Measurements from ENCODE around the gene ADNP2.

ADNP2 gene

GRCh38 chr18:80132180-80132812, 23.2 kb downstream of the ADNP2 start:
- peaks cover 31% of the 10 kb centered on the region for H3K79me2 ChIP-seq (ENCODE audit: control insufficient read depth, insufficient read depth, low read length)
- WGBS (ENCODE audit: extremely low coverage, insufficient coverage, low lambda C conversion rate), result no CpG with 5 or more reads among the region's 3 CpGs
- H3K4me1 ChIP-seq (ENCODE audit: control insufficient read depth, low read depth, low read length), result peaks cover 6% of the 10 kb centered on the region
- H2BK5ac ChIP-seq (ENCODE audit: low read length), result no peak overlapping the region
- H3K27me3 ChIP-seq (ENCODE audit: insufficient read depth, low read length, poor library complexity), result no peaks in the 10 kb centered on the region
- H3K79me1 ChIP-seq (ENCODE audit: low read length), result peaks cover 19% of the 10 kb centered on the region
- no peak overlapping the region for H4K5ac ChIP-seq (ENCODE audit: low read length)
- no peak overlapping the region for H2BK15ac ChIP-seq (replicated peaks; ENCODE audit: low read depth)
- no peak overlapping the region for H3K23ac ChIP-seq (ENCODE audit: low read length)
- H4K8ac ChIP-seq (ENCODE audit: low read depth, low read length), result no peak overlapping the region
- H3K4me2 ChIP-seq (ENCODE audit: low read length), result no peak overlapping the region
- no peak overlapping the region for H3K18ac ChIP-seq (ENCODE audit: low read length)
- no peak for DNase-seq
- no peak overlapping the region for H2AK5ac ChIP-seq (ENCODE audit: low read length)
- H3K56ac ChIP-seq (ENCODE audit: low read length), result no peak overlapping the region
- H3K4me3 ChIP-seq (ENCODE audit: low read length), result no peak overlapping the region
- H2BK120ac ChIP-seq (ENCODE audit: low read depth, low read length), result no peak overlapping the region
- H3K4ac ChIP-seq (ENCODE audit: low read depth, low read length), result no peak overlapping the region
- no peak overlapping the region for H3K9ac ChIP-seq (ENCODE audit: low read length)
- H3K27ac ChIP-seq (ENCODE audit: low read depth, low read length), result no peak overlapping the region
- H3K36me3 ChIP-seq (ENCODE audit: control insufficient read depth, insufficient read depth, low read length), result peaks cover 4% of the 10 kb centered on the region

DNA sequence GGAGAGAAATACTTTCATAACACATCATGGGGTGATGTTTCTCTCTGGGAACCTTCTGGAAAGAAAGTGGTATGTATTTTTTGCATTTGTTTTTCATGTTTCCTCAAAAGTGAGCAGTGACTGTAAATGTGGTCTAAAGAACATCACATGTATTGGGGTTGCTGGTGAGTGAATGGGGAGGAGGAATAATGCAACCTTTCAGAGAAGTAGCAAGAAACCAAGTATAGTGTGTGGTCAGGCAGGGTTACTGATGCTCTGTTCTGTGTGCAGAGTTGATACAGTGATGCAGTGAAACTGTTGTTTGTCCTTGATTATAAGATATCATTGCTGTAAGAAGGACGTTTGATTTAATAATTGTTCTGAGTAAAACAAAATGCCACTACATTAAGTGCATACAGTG, 24.1 kb downstream of the ADNP2 start:
- H3K9ac ChIP-seq (ENCODE audit: low read length), result no peak overlapping the region
- H2BK120ac ChIP-seq (ENCODE audit: low read depth, low read length), result no peak overlapping the region
- no peak overlapping the region for H3K23ac ChIP-seq (ENCODE audit: low read length)
- H4K5ac ChIP-seq (ENCODE audit: low read length), result no peak overlapping the region
- H3K4me3 ChIP-seq (ENCODE audit: low read length), result no peak overlapping the region
- H3K56ac ChIP-seq (ENCODE audit: low read length), result no peak overlapping the region
- WGBS (ENCODE audit: extremely low coverage, insufficient coverage, low lambda C conversion rate), result no CpG with 5 or more reads among the region's 1 CpG
- no peak overlapping the region for H2BK5ac ChIP-seq (ENCODE audit: low read length)
- no peak overlapping the region for H2BK15ac ChIP-seq (replicated peaks; ENCODE audit: low read depth)
- H3K79me2 ChIP-seq (ENCODE audit: control insufficient read depth, insufficient read depth, low read length), result peaks cover 23% of the 10 kb centered on the region
- H3K36me3 ChIP-seq (ENCODE audit: control insufficient read depth, insufficient read depth, low read length), result peaks cover 7% of the 10 kb centered on the region
- no peak overlapping the region for H3K27ac ChIP-seq (ENCODE audit: low read depth, low read length)
- no peak overlapping the region for H2AK5ac ChIP-seq (ENCODE audit: low read length)
- no peak overlapping the region for H4K8ac ChIP-seq (ENCODE audit: low read depth, low read length)
- H3K79me1 ChIP-seq (ENCODE audit: low read length), result peaks cover 20% of the 10 kb centered on the region
- H3K18ac ChIP-seq (ENCODE audit: low read length), result no peak overlapping the region
- no peak for DNase-seq
- H3K27me3 ChIP-seq (ENCODE audit: insufficient read depth, low read length, poor library complexity), result no peaks in the 10 kb centered on the region
- H3K4me1 ChIP-seq (ENCODE audit: control insufficient read depth, low read depth, low read length), result peaks cover 5% of the 10 kb centered on the region
- no peak overlapping the region for H3K4me2 ChIP-seq (ENCODE audit: low read length)
- H3K4ac ChIP-seq (ENCODE audit: low read depth, low read length), result no peak overlapping the region

DNA sequence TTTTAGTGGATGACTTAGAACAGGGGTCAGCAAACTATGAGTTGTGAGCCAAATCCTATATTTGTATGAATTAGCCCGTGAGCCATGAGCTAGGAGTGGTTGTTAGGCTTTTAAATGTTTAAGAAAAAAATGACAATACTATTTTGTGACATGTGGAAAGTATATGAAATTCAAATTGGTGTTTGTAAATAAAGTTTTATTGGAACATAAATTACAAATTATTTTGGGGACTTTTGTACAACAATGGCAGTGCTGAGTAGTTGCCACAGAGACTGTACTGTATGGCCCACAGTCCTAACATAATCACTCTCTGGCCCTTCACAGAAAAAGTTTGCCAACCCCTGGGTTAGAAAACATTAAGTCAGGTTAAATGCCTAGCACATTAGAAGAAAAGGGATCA, 26.1 kb downstream of the ADNP2 start:
- no peak overlapping the region for H3K23ac ChIP-seq (ENCODE audit: low read length)
- peaks cover 12% of the 10 kb centered on the region for H3K79me2 ChIP-seq (ENCODE audit: control insufficient read depth, insufficient read depth, low read length)
- no peak overlapping the region for H3K9ac ChIP-seq (ENCODE audit: low read length)
- H3K4me1 ChIP-seq (ENCODE audit: control insufficient read depth, low read depth, low read length), result peaks cover 2% of the 10 kb centered on the region
- WGBS (ENCODE audit: extremely low coverage, insufficient coverage, low lambda C conversion rate), result no CpG with 5 or more reads among the region's 1 CpG
- no peak overlapping the region for H4K8ac ChIP-seq (ENCODE audit: low read depth, low read length)
- no peak overlapping the region for H3K4me3 ChIP-seq (ENCODE audit: low read length)
- H3K27me3 ChIP-seq (ENCODE audit: insufficient read depth, low read length, poor library complexity), result no peaks in the 10 kb centered on the region
- H2AK5ac ChIP-seq (ENCODE audit: low read length), result no peak overlapping the region
- H3K36me3 ChIP-seq (ENCODE audit: control insufficient read depth, insufficient read depth, low read length), result peaks cover 7% of the 10 kb centered on the region
- H2BK5ac ChIP-seq (ENCODE audit: low read length), result no peak overlapping the region
- H3K56ac ChIP-seq (ENCODE audit: low read length), result no peak overlapping the region
- H3K18ac ChIP-seq (ENCODE audit: low read length), result no peak overlapping the region
- no peak overlapping the region for H3K27ac ChIP-seq (ENCODE audit: low read depth, low read length)
- no peak overlapping the region for H2BK15ac ChIP-seq (replicated peaks; ENCODE audit: low read depth)
- DNase-seq, result no peak
- H3K79me1 ChIP-seq (ENCODE audit: low read length), result peaks cover 19% of the 10 kb centered on the region
- H3K4ac ChIP-seq (ENCODE audit: low read depth, low read length), result no peak overlapping the region
- no peak overlapping the region for H4K5ac ChIP-seq (ENCODE audit: low read length)
- H3K4me2 ChIP-seq (ENCODE audit: low read length), result no peak overlapping the region
- no peak overlapping the region for H2BK120ac ChIP-seq (ENCODE audit: low read depth, low read length)

DNA sequence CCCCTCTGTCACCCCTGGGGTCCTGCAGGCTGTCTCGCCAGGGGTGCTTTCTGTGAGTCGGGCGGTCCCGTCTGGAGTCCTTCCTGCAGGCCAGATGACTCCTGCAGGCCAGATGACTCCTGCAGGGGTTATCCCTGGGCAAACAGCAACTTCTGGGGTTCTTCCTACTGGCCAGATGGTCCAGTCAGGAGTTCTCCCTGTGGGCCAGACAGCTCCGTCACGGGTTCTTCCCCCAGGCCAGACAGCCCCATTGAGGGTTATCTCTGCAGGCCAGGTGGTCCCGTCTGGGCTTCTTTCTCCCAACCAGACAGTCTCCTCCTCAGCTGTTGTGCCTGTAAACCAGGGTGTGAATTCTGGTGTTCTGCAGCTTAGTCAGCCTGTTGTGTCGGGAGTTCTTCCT, 27.6 kb downstream of the ADNP2 start:
- no peaks in the 10 kb centered on the region for H3K4me1 ChIP-seq (ENCODE audit: control insufficient read depth, low read depth, low read length)
- no peak overlapping the region for H4K8ac ChIP-seq (ENCODE audit: low read depth, low read length)
- H2AK5ac ChIP-seq (ENCODE audit: low read length), result no peak overlapping the region
- H3K4me3 ChIP-seq (ENCODE audit: low read length), result no peak overlapping the region
- no peak overlapping the region for H4K5ac ChIP-seq (ENCODE audit: low read length)
- peaks cover 7% of the 10 kb centered on the region for H3K36me3 ChIP-seq (ENCODE audit: control insufficient read depth, insufficient read depth, low read length)
- H3K56ac ChIP-seq (ENCODE audit: low read length), result no peak overlapping the region
- H3K27ac ChIP-seq (ENCODE audit: low read depth, low read length), result no peak overlapping the region
- no peak overlapping the region for H2BK5ac ChIP-seq (ENCODE audit: low read length)
- H2BK120ac ChIP-seq (ENCODE audit: low read depth, low read length), result no peak overlapping the region
- H3K9ac ChIP-seq (ENCODE audit: low read length), result no peak overlapping the region
- H3K4me2 ChIP-seq (ENCODE audit: low read length), result no peak overlapping the region
- peak; percentile 65 for DNase-seq
- peaks cover 3% of the 10 kb centered on the region for H3K79me2 ChIP-seq (ENCODE audit: control insufficient read depth, insufficient read depth, low read length)
- no peak overlapping the region for H3K23ac ChIP-seq (ENCODE audit: low read length)
- no peaks in the 10 kb centered on the region for H3K27me3 ChIP-seq (ENCODE audit: insufficient read depth, low read length, poor library complexity)
- WGBS (ENCODE audit: extremely low coverage, insufficient coverage, low lambda C conversion rate), result no CpG with 5 or more reads among the region's 8 CpGs
- H3K79me1 ChIP-seq (ENCODE audit: low read length), result peaks cover 17% of the 10 kb centered on the region
- no peak overlapping the region for H3K18ac ChIP-seq (ENCODE audit: low read length)
- no peak overlapping the region for H3K4ac ChIP-seq (ENCODE audit: low read depth, low read length)
- no peak overlapping the region for H2BK15ac ChIP-seq (replicated peaks; ENCODE audit: low read depth)

DNA sequence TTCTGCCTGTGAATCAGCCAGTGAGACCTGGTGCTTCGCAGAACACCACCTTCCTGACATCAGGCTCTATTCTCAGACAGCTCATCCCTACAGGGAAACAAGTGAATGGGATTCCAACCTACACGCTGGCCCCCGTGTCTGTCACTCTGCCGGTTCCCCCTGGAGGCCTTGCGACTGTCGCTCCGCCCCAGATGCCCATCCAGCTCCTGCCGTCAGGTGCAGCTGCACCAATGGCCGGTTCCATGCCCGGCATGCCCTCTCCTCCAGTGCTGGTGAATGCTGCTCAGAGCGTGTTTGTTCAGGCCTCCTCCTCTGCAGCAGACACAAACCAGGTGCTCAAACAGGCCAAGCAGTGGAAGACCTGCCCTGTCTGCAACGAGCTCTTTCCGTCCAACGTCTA, 28.1 kb downstream of the ADNP2 start:
- Histone ChIP-seq H3K79me1 (ENCODE audit: low read length) (peaks cover 17% of the 10 kb centered on the region), H3K23ac (ENCODE audit: low read length) (no peak overlapping the region), H2BK5ac (ENCODE audit: low read length) (no peak overlapping the region), H4K8ac (ENCODE audit: low read depth, low read length) (no peak overlapping the region), H3K27ac (ENCODE audit: low read depth, low read length) (no peak overlapping the region), H3K56ac (ENCODE audit: low read length) (no peak overlapping the region), H3K4me1 (ENCODE audit: control insufficient read depth, low read depth, low read length) (no peaks in the 10 kb centered on the region), H3K79me2 (ENCODE audit: control insufficient read depth, insufficient read depth, low read length) (peaks cover 2% of the 10 kb centered on the region), H2BK120ac (ENCODE audit: low read depth, low read length) (no peak overlapping the region), H3K18ac (ENCODE audit: low read length) (no peak overlapping the region), H2AK5ac (ENCODE audit: low read length) (no peak overlapping the region), H2BK15ac (replicated peaks; ENCODE audit: low read depth) (no peak overlapping the region), H3K36me3 (ENCODE audit: control insufficient read depth, insufficient read depth, low read length) (peaks cover 7% of the 10 kb centered on the region), H4K5ac (ENCODE audit: low read length) (no peak overlapping the region), H3K27me3 (ENCODE audit: insufficient read depth, low read length, poor library complexity) (no peaks in the 10 kb centered on the region), H3K4me2 (ENCODE audit: low read length) (no peak overlapping the region), H3K4me3 (ENCODE audit: low read length) (no peak overlapping the region), H3K4ac (ENCODE audit: low read depth, low read length) (no peak overlapping the region), H3K9ac (ENCODE audit: low read length) (no peak overlapping the region)
- no CpG with 5 or more reads among the region's 14 CpGs for WGBS (ENCODE audit: extremely low coverage, insufficient coverage, low lambda C conversion rate)
- DNase-seq, result no peak

GRCh38 chr18:80137976-80138375, 28.9 kb downstream of the ADNP2 start:
- no CpG with 5 or more reads among the region's 12 CpGs for WGBS (ENCODE audit: extremely low coverage, insufficient coverage, low lambda C conversion rate)
- peaks cover 7% of the 10 kb centered on the region for H3K36me3 ChIP-seq (ENCODE audit: control insufficient read depth, insufficient read depth, low read length)

More at GRCh38 chr18:80137976-80138375, 28.9 kb downstream of the ADNP2 start:
- no peak overlapping the region for H4K8ac ChIP-seq (ENCODE audit: low read depth, low read length)
- no peak overlapping the region for H2BK5ac ChIP-seq (ENCODE audit: low read length)
- no peak overlapping the region for H3K4ac ChIP-seq (ENCODE audit: low read depth, low read length)
- no peak overlapping the region for H3K23ac ChIP-seq (ENCODE audit: low read length)
- no peaks in the 10 kb centered on the region for H3K4me1 ChIP-seq (ENCODE audit: control insufficient read depth, low read depth, low read length)
- DNase-seq, result no peak
- H2AK5ac ChIP-seq (ENCODE audit: low read length), result no peak overlapping the region
- peaks cover 17% of the 10 kb centered on the region for H3K79me1 ChIP-seq (ENCODE audit: low read length)
- no peak overlapping the region for H3K18ac ChIP-seq (ENCODE audit: low read length)
- H2BK120ac ChIP-seq (ENCODE audit: low read depth, low read length), result no peak overlapping the region
- H3K79me2 ChIP-seq (ENCODE audit: control insufficient read depth, insufficient read depth, low read length), result no peaks in the 10 kb centered on the region
- H3K4me3 ChIP-seq (ENCODE audit: low read length), result no peak overlapping the region
- H3K4me2 ChIP-seq (ENCODE audit: low read length), result no peak overlapping the region
- H3K27ac ChIP-seq (ENCODE audit: low read depth, low read length), result no peak overlapping the region
- H3K56ac ChIP-seq (ENCODE audit: low read length), result no peak overlapping the region
- no peak overlapping the region for H4K5ac ChIP-seq (ENCODE audit: low read length)
- no peak overlapping the region for H3K9ac ChIP-seq (ENCODE audit: low read length)
- H3K27me3 ChIP-seq (ENCODE audit: insufficient read depth, low read length, poor library complexity), result no peaks in the 10 kb centered on the region
- H2BK15ac ChIP-seq (replicated peaks; ENCODE audit: low read depth), result no peak overlapping the region

All from mesendoderm (in vitro differentiated cells).